ENCODE data around the gene N4BP2L1.
"Not testable (repeated sequence)": the region's sequence is repeated elsewhere in the genome, so short reads cannot be mapped to it uniquely, and the experiment has no call there.

The N4BP2L1 gene

DNA sequence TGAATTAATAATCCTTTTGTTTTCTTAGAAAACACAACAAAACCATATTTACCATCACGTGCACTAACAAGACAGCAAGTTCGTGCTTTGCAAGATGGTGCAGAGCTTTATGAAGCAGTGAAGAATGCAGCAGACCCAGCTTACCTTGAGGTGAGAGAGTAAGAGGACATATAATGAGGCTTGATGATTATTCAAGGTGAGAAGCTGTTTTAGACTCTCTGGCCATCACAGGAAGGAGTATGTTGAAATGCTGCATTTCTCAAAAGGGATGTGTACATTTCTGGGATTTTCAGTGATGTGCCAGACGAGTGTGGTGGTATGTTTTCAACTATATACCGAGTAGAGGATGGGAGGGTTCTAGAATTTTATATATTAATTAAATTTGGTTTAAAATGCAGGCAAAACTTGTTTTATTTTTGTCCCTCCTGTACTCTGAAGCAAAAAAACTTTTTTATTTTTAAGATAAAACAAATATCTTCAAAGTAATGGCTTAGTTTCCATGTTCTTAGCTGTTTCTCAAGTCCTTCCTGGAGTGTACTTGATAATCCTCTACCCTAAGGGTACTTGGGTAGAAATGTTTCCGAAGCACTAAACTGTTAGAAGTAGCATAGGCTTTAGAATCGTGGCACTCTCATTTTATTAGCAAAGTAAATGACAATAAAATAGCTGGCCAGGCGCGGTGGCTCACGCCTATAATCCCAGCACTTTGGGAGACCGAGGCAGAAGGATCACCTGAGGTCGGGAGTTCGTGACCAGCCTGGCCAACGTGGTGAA, 51.1 kb downstream of the N4BP2L1 start:
- H3K27me3 ChIP-seq (ENCODE audit: control insufficient read depth, insufficient read depth, low read length): no peaks in the 10 kb centered on the region

DNA sequence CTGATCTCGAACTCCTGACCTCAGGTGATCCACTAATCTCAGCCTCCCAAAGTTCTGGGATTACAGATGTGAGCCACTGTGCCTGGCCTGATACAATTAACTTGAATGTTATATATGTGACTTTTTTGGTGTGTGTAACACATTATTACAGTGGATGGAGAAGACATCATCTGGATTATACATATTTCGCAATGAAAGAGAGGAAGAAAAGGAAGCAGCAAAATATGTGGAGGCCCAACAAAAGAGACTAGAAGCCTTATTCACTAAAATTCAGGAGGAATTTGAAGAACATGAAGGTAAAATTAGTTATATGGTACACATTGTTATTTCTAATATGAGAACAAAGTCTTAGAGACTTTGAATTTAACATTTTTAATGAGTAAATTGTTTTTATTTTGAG, 57.1 kb downstream of the N4BP2L1 start:
- Histone ChIP-seq H3K9me3 (ENCODE audit: control insufficient read depth, low read length) (no peaks in the 10 kb centered on the region), H3K4me3 (ENCODE audit: low read length) (no peak overlapping the region), H3K27me3 (ENCODE audit: control insufficient read depth, insufficient read depth, low read length) (no peaks in the 10 kb centered on the region), H3K36me3 (ENCODE audit: control insufficient read depth, insufficient read depth, low read length) (no peaks in the 10 kb centered on the region), H3K9ac (ENCODE audit: low read length) (no peak overlapping the region), H3K4me1 (ENCODE audit: control insufficient read depth, insufficient read depth, low read length) (no peaks in the 10 kb centered on the region)

More for the DNA sequence above, 51.1 kb downstream of the N4BP2L1 start:
- no peaks in the 10 kb centered on the region for H3K4me1 ChIP-seq (ENCODE audit: control insufficient read depth, insufficient read depth, low read length)
- no peaks in the 10 kb centered on the region for H3K9me3 ChIP-seq (ENCODE audit: control insufficient read depth, low read length)
- no peak overlapping the region for H3K4me3 ChIP-seq (ENCODE audit: low read length)
- no peak overlapping the region for H3K9ac ChIP-seq (ENCODE audit: low read length)
- H3K36me3 ChIP-seq (ENCODE audit: control insufficient read depth, insufficient read depth, low read length): no peaks in the 10 kb centered on the region

DNA sequence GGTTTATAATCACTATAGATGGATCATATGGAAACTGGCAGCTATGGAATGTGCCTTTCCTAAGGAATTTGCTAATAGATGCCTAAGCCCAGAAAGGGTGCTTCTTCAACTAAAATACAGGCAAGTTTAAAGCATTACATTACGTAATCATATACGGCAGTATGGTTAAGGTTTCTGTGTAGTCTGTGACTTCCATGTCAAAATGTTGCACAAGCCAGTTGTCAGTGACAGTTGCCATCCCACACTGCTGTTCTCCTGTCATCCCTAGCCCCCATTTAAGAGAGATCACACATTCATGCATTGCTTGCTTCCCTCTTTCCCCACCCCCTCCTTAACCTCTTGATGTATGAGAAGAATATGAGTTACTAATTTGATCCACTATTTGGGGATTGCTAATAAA, 65.4 kb downstream of the N4BP2L1 start:
- Histone ChIP-seq H3K9me3 (ENCODE audit: control insufficient read depth, low read length) (no peaks in the 10 kb centered on the region), H3K36me3 (ENCODE audit: control insufficient read depth, insufficient read depth, low read length) (no peaks in the 10 kb centered on the region), H3K4me3 (ENCODE audit: low read length) (no peak overlapping the region), H3K4me1 (ENCODE audit: control insufficient read depth, insufficient read depth, low read length) (no peaks in the 10 kb centered on the region), H3K9ac (ENCODE audit: low read length) (no peak overlapping the region), H3K27me3 (ENCODE audit: control insufficient read depth, insufficient read depth, low read length) (no peaks in the 10 kb centered on the region)

DNA sequence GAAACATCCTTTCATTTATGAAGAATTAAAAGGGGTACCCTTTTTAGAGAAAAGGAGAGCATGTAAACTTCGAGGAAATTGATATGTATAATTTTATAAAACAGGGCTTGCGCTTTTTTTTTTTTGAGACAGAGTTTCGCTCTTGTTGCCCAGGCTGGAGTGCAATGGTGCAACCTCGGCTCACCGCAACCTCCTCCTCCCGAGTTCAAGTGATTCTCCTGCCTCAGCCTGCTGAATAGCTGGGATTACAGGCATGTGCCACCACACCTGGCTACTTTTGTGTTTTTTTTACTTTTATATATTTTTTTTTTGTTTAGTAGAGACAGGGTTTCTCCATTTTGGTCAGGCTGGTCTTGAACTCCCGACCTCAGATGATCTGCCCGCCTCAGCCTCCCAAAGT, 72.0 kb downstream of the N4BP2L1 start:
- H3K36me3 ChIP-seq (ENCODE audit: control insufficient read depth, insufficient read depth, low read length); H3K4me1 ChIP-seq (ENCODE audit: control insufficient read depth, insufficient read depth, low read length); H3K27me3 ChIP-seq (ENCODE audit: control insufficient read depth, insufficient read depth, low read length); H3K9ac ChIP-seq (ENCODE audit: low read length); H3K4me3 ChIP-seq (ENCODE audit: low read length); H3K9me3 ChIP-seq (ENCODE audit: control insufficient read depth, low read length): not testable (repeated sequence)

DNA sequence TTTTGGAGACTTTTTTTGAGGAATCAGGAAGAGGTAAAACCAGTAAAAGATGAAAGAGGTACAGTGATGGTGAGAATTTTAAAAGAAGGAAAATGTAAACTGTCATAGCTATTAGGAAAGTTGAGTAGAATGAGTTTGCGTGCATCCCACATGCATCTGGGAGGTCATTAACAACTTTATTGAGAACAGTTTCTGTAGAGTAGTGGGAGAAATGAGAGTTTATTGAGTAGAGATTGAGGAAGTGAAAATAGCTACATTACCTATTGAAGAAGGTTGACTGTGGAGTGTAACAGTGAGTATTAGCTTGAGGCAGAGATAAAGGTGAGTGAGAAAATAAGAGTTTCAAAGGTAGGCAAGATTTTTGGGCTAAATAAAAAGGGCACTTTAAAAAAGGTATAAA, 73.9 kb downstream of the N4BP2L1 start:
- no peaks in the 10 kb centered on the region for H3K36me3 ChIP-seq (ENCODE audit: control insufficient read depth, insufficient read depth, low read length)
- no peak overlapping the region for H3K9ac ChIP-seq (ENCODE audit: low read length)
- H3K9me3 ChIP-seq (ENCODE audit: control insufficient read depth, low read length): no peaks in the 10 kb centered on the region
- H3K4me1 ChIP-seq (ENCODE audit: control insufficient read depth, insufficient read depth, low read length): no peaks in the 10 kb centered on the region
- H3K27me3 ChIP-seq (ENCODE audit: control insufficient read depth, insufficient read depth, low read length): no peaks in the 10 kb centered on the region
- H3K4me3 ChIP-seq (ENCODE audit: low read length): no peak overlapping the region

DNA sequence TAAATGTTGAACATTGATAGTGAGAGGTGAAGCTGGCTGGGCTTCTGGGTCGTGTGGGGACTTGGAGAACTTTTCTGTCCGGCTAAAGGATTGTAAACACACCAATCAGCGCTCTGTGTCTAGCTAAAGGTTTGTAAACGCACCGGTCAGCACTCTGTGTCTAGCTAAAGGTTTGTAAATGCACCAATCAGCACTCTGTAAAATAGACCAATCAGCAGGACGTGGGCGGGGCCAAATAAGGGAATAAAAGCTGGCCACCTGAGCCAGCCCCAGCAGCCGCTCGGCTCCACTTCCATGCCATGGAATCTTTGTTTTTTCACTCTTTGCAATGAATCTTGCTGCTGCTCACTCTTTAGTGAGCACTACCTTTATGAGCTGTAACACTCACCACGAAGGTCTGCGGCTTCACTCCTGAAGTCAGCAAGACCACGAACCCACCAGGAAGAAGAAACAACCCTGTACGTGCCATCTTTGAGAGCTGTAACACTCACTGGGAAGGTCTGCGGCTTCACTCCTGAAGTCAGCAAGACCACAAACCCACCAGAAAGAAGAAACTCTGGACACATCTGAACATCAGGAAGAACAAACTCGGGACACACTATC, 77.0 kb downstream of the N4BP2L1 start:
- H3K27me3 ChIP-seq (ENCODE audit: control insufficient read depth, insufficient read depth, low read length); H3K4me1 ChIP-seq (ENCODE audit: control insufficient read depth, insufficient read depth, low read length): not testable (repeated sequence)

More for the DNA sequence above, 77.0 kb downstream of the N4BP2L1 start:
- H3K9ac ChIP-seq (ENCODE audit: low read length); H3K9me3 ChIP-seq (ENCODE audit: control insufficient read depth, low read length); H3K36me3 ChIP-seq (ENCODE audit: control insufficient read depth, insufficient read depth, low read length); H3K4me3 ChIP-seq (ENCODE audit: low read length): not testable (repeated sequence)

All from mucosa of stomach (tissue), 1 donor.